GM19467 (cell line): ENCODE results near the gene RSPO1.

Experiments used
- ATAC-seq: cut with Tn5 transposase; IDR thresholded peaks from one replicate; pipeline ENCODE4 v1.9.1; 2021; ENCODE audit warnings: mild to moderate bottlenecking, moderate library complexity; ENCODE audit not compliant: unreplicated experiment

RSPO1 gene

GRCh38 chr1:37657620-37658412 lies 23.1 kb upstream of the RSPO1 start:
- ATAC-seq: no peak

- no peak for ATAC-seq
These were observed 22.2 kb upstream of the RSPO1 start for GRCh38 chr1:37656881-37657280.

GRCh38 chr1:37656026-37656425 lies 21.3 kb upstream of the RSPO1 start:
- no peak for ATAC-seq

GRCh38 chr1:37655274-37655673 lies 20.6 kb upstream of the RSPO1 start:
- no peak for ATAC-seq

DNA sequence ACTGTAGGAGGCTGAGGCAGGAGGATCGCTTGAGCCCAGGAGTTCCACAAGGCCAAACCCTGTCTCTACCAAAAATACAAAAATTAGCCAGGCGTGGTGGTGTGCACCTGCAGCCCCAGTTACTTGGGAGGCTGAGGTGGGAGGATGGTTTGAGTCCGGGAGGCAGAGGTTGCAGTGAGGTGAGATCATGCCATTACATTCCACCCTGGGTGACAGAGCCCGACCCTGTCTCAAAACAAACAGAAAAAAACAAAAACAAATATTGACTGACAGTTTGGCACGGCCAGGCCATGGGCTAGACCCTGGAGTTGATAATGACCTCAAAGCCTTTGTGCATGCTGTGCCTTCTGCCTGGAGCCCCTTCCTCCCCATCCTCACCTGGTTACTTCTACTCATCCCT lies 19.2 kb upstream of the RSPO1 start:
- ATAC-seq: no peak

DNA sequence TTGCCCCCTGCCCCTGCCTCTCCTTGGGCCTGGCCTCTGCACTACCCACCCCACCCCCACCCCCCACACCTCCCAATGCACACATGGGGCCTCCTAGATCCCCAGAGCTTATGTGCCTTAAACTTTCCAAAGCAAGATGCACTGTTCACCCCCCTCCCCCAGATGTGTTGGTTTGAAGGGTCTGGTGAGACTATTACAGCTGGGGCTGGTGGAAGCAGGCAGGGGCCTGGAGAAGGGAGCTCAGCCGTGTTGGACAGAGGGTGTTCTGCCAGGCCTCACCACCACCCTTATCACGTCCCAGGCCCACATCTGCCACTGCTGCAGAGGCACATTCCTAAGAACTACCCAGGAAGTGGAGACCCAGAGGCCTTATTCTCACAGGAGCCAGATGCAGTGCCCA lies 18.3 kb upstream of the RSPO1 start:
- no peak for ATAC-seq

GRCh38 chr1:37651803-37652202 lies 17.1 kb upstream of the RSPO1 start:
- no peak for ATAC-seq

DNA sequence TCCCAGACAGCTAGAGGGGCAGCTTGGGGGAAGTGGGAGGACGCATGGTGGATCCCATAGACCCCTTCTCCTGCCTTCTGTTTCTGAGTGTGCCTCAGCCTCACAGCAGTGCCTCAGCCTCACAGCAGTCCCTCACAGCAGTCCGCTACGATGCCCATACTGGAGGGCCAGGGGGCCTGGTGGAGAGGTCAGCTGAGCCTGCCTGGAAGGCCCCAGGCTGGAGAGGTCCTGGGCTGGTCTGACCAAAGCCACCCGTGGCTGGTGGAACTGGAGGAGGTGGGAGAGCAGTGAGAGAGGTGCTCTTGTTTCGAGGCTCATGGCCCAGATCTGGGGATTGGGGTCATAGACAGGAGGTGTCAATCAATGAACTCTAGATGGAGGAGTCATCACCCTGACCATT lies 16.0 kb upstream of the RSPO1 start:
- no peak for ATAC-seq

GRCh38 chr1:37650173-37650572 lies 15.5 kb upstream of the RSPO1 start:
- no peak for ATAC-seq

GRCh38 chr1:37647281-37647680 lies 12.6 kb upstream of the RSPO1 start:
- no peak for ATAC-seq

DNA sequence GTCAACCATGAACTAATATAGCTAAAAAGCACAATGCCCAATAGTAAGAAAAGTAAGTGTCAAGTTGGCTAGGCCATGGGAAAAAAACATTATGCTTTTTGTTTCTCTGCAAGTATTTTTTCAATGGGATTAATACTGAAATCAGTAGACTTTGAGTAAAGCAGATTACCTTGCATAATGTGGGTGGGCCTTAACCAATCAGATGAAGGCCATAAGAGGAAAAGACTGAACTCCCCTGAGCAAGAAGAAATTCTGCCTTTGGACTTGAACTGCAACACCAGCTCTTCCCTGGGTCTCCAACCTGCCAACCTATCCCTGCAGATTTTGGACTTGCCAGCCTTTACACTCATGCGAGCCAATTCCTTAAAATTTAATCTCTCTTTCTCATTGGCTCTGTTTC lies 6.4 kb upstream of the RSPO1 start:
- ATAC-seq: no peak

DNA sequence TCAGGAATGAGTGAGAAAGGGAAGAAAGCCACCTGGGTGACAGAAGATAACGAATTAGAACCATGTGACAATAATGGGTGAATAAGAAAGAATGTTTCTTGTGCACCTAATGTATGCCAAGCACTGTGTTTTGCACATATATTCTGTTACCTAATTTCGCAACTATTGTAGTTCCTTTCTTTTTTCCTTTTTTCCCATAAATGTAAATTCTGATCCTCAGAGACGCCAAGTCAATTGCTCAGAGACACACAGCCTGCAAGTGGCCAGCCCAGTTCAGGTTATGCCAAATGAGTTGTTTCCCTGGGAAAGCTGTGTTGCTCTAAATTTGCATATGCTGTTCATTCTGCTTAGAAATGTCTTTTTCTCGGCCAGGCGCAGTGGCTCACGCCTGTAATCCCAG lies 1.7 kb upstream of the RSPO1 start:
- ATAC-seq: no peak

GRCh38 chr1:37634992-37635902 lies 555 bp upstream of the RSPO1 start:
- ATAC-seq: no peak

- no peak for ATAC-seq
These were observed 801 bp downstream of the RSPO1 start for GRCh38 chr1:37633938-37634243.

- ATAC-seq: no peak
These were observed 1.4 kb downstream of the RSPO1 start for GRCh38 chr1:37633040-37633937.

GRCh38 chr1:37631036-37631435 lies 3.7 kb downstream of the RSPO1 start:
- no peak for ATAC-seq

DNA sequence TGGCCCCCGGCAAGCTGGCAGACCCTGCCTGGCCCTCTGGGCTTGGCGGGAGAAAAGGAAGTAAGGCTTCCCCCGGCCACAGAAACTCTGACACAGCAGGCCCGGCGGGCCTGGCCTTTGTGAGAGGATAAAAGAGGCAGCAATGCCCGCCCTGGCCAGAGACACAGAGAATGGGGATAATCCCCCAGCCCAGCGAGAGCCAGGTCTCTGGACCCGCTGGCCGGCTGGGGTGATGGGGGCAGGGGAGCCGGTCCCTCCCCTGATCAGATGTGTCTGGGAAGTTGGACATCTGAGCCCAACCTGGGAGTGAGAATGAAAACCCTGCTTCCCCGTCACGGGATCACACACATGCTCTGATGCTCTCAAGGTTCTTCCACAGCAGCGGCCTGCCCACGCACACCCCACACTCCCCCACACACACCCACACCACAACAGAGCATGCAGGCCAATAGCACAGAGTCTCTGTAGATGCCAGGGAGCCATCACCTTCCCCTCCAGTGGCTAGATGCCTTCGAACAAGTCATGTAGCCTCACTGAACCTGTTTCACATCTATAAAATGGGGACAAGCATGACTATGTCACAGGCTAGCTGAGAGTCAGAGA lies 4.2 kb downstream of the RSPO1 start:
- no peak for ATAC-seq

GRCh38 chr1:37629726-37630425 lies 4.8 kb downstream of the RSPO1 start:
- ATAC-seq: no peak

- ATAC-seq: no peak
These were observed 5.7 kb downstream of the RSPO1 start for GRCh38 chr1:37629008-37629407.

DNA sequence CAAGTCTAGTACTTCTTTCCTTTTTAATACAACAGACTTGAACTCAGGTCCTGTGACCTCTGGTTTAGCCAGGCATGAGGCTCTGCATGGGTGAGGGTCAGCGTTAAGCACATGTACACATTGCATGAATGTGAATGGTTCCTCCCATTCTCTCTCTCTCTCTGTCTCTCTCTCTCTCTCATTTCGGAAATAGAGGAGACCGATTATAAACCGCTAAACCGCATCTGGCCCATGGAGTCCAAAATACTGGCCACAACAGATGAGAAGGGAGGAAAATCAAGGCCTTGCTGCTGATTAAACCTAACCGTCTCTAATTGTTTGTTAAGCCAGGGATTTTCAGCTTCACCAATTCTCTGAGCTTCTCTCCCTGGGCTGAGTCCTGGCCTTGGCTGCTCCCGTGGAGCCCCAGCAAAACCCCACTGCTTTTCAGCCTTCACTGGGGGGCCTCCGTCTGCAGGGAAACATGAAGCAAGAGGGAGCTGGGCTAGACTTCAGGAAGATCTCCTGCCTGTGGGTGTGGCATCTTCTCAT lies 6.6 kb downstream of the RSPO1 start:
- no peak for ATAC-seq
